Measurements from ENCODE around the gene CEP112.

Gene CEP112

GRCh38 chr17:66146394-66146793 is 45.5 kb downstream of the CEP112 start:
- H3K27ac ChIP-seq, result no peak overlapping the region
- no peak for DNase-seq (ENCODE audit: low spot score)
- CTCF ChIA-PET, result interaction anchor here (0.6 kb wide), 1 partner anchor 59 kb away, joined by 3 read pairs; no protein-coding TSS in a partner anchor
- POLR2A ChIA-PET (ENCODE audit: low non-redundant PET), result no interaction called here
- TF ChIP-seq CTCF (conservative IDR thresholded peaks at IDR 0.05; ENCODE audit: low read depth), result no peak

GRCh38 chr17:66143657-66144282 is 48.2 kb downstream of the CEP112 start:
- H3K27ac ChIP-seq, result no peak overlapping the region
- POLR2A ChIA-PET (ENCODE audit: low non-redundant PET), result no interaction called here
- no peak for DNase-seq (ENCODE audit: low spot score)
- TF ChIP-seq CTCF (conservative IDR thresholded peaks at IDR 0.05; ENCODE audit: low read depth), result no peak
- CTCF ChIA-PET, result no interaction called here

GRCh38 chr17:66142428-66142827 is 49.5 kb downstream of the CEP112 start:
- CTCF ChIA-PET, result no interaction called here
- no peak for TF ChIP-seq CTCF (conservative IDR thresholded peaks at IDR 0.05; ENCODE audit: low read depth)
- DNase-seq (ENCODE audit: low spot score), result no peak
- H3K27ac ChIP-seq, result no peak overlapping the region
- POLR2A ChIA-PET (ENCODE audit: low non-redundant PET), result no interaction called here

DNA sequence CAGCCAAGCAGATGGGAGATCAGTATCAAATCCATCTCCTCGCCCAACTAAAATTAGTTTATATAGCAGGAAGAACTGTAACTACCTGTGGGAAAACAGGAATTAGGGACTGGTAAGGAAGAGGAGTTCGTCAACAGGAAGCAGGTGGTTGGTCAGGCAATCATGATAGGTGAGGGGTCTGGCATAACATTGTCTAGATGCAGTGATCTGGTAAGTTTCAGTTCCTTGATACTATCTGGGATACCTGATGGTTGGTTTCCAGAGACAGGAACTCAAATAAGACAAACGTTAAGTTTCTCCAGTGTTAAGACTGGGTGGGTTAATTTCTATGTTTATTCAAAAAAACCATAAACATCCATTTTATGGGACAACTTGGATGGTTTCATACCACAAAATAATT is 53.8 kb downstream of the CEP112 start:
- ChIA-PET CTCF (no interaction called here), POLR2A (ENCODE audit: low non-redundant PET) (no interaction called here)
- TF ChIP-seq CTCF (conservative IDR thresholded peaks at IDR 0.05; ENCODE audit: low read depth), result no peak
- no peak for DNase-seq (ENCODE audit: low spot score)
- H3K27ac ChIP-seq, result no peak overlapping the region

DNA sequence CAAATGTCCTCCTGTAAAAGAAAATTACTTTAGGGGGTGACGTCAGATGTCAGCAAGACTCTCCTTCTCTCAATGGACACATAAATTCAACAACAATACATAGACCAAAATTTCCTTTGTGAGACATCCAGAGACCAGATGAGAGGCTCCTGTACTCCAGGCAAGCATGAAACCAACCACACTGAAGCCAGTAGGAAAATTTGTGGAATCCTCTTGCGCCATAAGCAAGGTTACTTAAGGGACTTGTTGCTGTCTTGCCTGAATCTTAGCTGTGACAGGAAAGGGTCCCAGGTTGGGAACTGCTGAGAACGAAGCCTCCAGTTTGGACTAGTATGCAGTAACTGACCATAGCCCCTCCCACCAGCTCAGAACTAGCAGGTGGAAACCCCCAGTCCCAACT is 56.0 kb downstream of the CEP112 start:
- no peak overlapping the region for H3K27ac ChIP-seq
- ChIA-PET CTCF (no interaction called here), POLR2A (ENCODE audit: low non-redundant PET) (no interaction called here)
- no peak for TF ChIP-seq CTCF (conservative IDR thresholded peaks at IDR 0.05; ENCODE audit: low read depth)
- no peak for DNase-seq (ENCODE audit: low spot score)

DNA sequence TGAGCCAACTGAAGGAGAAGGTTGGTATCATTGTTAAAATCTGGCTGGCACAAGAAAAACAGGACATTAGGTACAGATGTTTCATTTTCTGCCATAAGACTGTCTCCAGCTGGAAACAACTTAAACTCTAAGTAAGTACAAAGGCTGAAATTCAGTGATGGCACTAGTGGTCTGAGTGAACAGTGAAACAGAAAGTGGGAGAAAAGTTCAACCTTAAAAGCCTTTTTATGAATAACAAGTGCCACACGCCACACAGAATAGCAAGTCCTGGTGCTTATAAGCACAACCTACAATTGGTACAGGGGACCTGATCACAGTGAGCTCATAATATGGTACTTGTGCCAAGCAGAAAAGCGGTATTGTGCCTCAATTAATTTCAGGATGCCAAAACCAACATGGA is 56.7 kb downstream of the CEP112 start:
- no peak overlapping the region for H3K27ac ChIP-seq
- no peak for TF ChIP-seq CTCF (conservative IDR thresholded peaks at IDR 0.05; ENCODE audit: low read depth)
- POLR2A ChIA-PET (ENCODE audit: low non-redundant PET), result no interaction called here
- DNase-seq (ENCODE audit: low spot score), result no peak
- CTCF ChIA-PET, result no interaction called here

DNA sequence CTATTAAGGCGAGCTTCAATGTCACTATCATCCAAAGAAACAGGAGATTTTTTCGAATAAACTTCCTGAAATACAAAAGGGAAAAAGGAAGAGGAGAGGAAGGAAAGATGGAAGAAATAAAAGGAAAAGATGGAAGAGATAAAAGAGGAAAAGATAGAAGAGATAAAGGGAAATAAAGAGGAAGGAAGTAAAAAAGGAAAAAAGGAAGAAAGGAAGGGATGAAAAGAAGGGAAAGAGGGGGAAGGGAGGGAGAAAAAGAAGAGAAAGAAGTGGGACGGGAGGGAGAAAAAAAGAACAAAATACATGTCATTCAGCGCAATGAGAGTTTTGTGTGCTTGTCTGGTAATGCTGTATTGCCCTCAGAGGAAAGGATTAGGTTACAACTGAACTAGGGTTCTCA is 62.2 kb downstream of the CEP112 start:
- POLR2A ChIA-PET (ENCODE audit: low non-redundant PET), result no interaction called here
- CTCF ChIA-PET, result no interaction called here
- no peak for TF ChIP-seq CTCF (conservative IDR thresholded peaks at IDR 0.05; ENCODE audit: low read depth)

More for the DNA sequence above, 62.2 kb downstream of the CEP112 start:
- H3K27ac ChIP-seq, result no peak overlapping the region
- DNase-seq (ENCODE audit: low spot score), result no peak
